ENCODE results near the gene EEF2K.

EEF2K gene

DNA sequence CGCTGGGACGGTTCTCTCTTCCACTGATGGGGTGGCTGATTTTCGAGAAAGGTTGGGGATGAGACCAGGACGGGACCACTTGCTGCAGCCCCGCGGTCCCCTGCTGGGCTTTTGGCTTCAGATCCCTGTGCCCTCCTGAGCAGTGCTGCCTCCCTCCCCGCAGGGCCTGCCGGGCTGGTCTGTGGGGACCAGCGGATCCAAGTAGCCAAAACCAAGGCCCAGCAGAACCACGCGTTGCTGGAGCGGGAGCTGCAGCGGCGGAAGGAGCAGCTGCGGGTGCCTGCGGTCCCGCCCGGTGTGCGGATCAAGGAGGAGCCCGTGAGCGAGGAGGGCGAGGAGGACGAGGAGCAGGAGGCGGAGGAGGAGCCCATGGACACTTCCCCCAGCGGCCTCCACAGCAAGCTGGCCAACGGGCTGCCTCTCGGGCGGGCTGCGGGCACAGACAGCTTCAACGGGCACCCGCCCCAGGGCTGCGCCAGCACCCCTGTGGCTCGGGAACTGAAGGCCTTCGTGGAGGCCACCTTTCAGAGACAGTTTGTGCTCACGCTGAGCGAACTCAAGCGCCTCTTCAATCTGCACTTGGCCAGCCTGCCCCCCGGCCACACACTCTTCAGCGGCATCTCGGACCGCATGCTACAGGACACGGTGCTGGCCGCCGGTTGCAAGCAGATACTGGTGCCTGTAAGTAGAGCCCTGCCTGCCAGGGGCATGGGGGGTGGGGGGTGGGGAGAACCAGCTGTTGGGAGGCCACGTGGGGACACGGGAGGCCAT is 119.7 kb downstream of the EEF2K start:
- Histone ChIP-seq H3K4me2 (ENCODE audit: low read depth, low read length, poor library complexity, severe bottlenecking) (no peak overlapping the region), H3K4me3 (ENCODE audit: low read length, poor library complexity, severe bottlenecking) (no peak overlapping the region), H3K9ac (ENCODE audit: low read depth, low read length, poor library complexity, severe bottlenecking) (no peak overlapping the region), H3K36me3 (ENCODE audit: insufficient read depth, low read length) (peaks cover 70% of the 10 kb centered on the region; the same call in 1 of the 2 replicates), H3K9me3 (ENCODE audit: insufficient read depth, low read depth, low read length) (no peaks in the 10 kb centered on the region), H3K79me2 (ENCODE audit: insufficient read depth, low read length) (no peaks in the 10 kb centered on the region), H2AFZ (ENCODE audit: low read length) (no peak overlapping the region), H3K4me1 (ENCODE audit: insufficient read depth, low read length, poor library complexity, severe bottlenecking) (no peaks in the 10 kb centered on the region), H3K9me2 (replicated peaks; ENCODE audit: low read depth, low read length) (no peaks in the 10 kb centered on the region), H4K20me1 (ENCODE audit: insufficient read depth, low read length, poor library complexity, severe bottlenecking) (peaks cover 2% of the 10 kb centered on the region), H3F3A (ENCODE audit: low read depth) (no peaks in the 10 kb centered on the region), H3K27me3 (ENCODE audit: insufficient read depth, low read length, poor library complexity, severe bottlenecking) (no peaks in the 10 kb centered on the region)
- TF ChIP-seq, protein P1, sequence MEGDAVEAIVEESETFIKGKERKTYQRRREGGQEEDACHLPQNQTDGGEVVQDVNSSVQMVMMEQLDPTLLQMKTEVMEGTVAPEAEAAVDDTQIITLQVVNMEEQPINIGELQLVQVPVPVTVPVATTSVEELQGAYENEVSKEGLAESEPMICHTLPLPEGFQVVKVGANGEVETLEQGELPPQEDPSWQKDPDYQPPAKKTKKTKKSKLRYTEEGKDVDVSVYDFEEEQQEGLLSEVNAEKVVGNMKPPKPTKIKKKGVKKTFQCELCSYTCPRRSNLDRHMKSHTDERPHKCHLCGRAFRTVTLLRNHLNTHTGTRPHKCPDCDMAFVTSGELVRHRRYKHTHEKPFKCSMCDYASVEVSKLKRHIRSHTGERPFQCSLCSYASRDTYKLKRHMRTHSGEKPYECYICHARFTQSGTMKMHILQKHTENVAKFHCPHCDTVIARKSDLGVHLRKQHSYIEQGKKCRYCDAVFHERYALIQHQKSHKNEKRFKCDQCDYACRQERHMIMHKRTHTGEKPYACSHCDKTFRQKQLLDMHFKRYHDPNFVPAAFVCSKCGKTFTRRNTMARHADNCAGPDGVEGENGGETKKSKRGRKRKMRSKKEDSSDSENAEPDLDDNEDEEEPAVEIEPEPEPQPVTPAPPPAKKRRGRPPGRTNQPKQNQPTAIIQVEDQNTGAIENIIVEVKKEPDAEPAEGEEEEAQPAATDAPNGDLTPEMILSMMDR (conservative IDR thresholded peaks at IDR 0.05; ENCODE audit: low read length): no peak
- no peak for TF ChIP-seq EZH2phosphoT487 (IDR thresholded peaks at IDR 0.05; ENCODE audit: borderline replicate concordance)

DNA sequence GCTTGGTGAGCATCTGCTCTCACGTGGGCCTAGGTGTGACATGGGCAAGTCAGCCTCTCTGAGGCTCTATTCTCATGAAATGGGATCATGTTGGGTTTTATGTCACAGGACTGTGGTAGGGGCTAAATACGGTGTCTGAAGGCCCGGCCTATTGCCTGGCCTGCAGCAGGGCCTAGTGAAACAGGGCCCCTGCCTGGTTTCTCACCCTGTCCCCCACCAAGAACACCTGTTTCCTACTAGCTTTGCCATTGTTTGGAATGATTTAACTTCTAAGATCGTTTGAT is 120.2 kb downstream of the EEF2K start:
- Histone ChIP-seq H4K20me1 (ENCODE audit: insufficient read depth, low read length, poor library complexity, severe bottlenecking) (no peaks in the 10 kb centered on the region), H3F3A (ENCODE audit: low read depth) (no peaks in the 10 kb centered on the region), H3K4me3 (ENCODE audit: low read length, poor library complexity, severe bottlenecking) (no peak overlapping the region), H3K4me2 (ENCODE audit: low read depth, low read length, poor library complexity, severe bottlenecking) (no peak overlapping the region), H3K36me3 (ENCODE audit: insufficient read depth, low read length) (peaks cover 67% of the 10 kb centered on the region; the same call in 1 of the 2 replicates), H3K9me3 (ENCODE audit: insufficient read depth, low read depth, low read length) (no peaks in the 10 kb centered on the region), H3K4me1 (ENCODE audit: insufficient read depth, low read length, poor library complexity, severe bottlenecking) (no peaks in the 10 kb centered on the region), H3K79me2 (ENCODE audit: insufficient read depth, low read length) (no peaks in the 10 kb centered on the region), H3K9ac (ENCODE audit: low read depth, low read length, poor library complexity, severe bottlenecking) (no peak overlapping the region), H3K27me3 (ENCODE audit: insufficient read depth, low read length, poor library complexity, severe bottlenecking) (no peaks in the 10 kb centered on the region), H3K9me2 (replicated peaks; ENCODE audit: low read depth, low read length) (no peaks in the 10 kb centered on the region), H2AFZ (ENCODE audit: low read length) (no peak overlapping the region)
- TF ChIP-seq, protein P1 (conservative IDR thresholded peaks at IDR 0.05; ENCODE audit: low read length): no peak
- no peak for TF ChIP-seq EZH2phosphoT487 (IDR thresholded peaks at IDR 0.05; ENCODE audit: borderline replicate concordance)

DNA sequence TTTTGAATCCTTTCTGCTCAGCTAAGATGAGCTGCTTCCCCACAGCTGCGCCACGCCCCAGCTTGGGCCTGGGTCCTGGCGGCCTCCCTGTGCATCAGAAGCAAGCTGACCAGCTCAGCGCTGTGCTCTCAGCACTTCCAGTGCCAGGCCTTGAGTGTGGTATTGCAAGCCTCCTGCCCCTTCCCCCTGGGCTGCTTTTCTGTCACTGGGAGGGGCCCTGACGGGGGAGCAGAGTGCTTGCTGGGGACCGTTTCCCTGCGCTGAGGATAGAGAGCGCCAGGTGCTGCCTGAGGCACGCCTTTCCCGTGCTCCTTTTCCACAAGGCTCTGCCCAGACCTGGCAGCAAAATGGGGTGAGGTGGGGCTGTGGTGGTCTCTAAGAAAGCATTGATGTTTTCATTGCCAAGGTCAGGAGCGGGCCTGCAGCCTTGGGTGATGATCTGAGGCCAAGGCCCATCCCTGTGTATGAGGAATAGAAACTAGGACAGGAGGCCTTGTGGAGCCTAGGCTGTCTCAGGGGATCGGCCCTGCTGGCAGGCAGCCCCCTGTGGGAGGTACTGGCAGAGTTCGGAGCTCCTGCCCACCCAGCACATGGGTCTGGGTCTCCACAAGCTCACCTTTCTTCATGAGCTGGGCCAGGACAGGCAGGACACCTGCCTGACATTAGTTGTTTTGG is 120.8 kb downstream of the EEF2K start:
- H3F3A ChIP-seq (ENCODE audit: low read depth): no peaks in the 10 kb centered on the region
- H3K9me2 ChIP-seq (replicated peaks; ENCODE audit: low read depth, low read length): no peaks in the 10 kb centered on the region
- TF ChIP-seq, protein P1 (conservative IDR thresholded peaks at IDR 0.05; ENCODE audit: low read length): no peak
- TF ChIP-seq EZH2phosphoT487 (IDR thresholded peaks at IDR 0.05; ENCODE audit: borderline replicate concordance): no peak
- H3K4me2 ChIP-seq (ENCODE audit: low read depth, low read length, poor library complexity, severe bottlenecking): no peak overlapping the region
- peaks cover 67% of the 10 kb centered on the region; the same call in 1 of the 2 replicates for H3K36me3 ChIP-seq (ENCODE audit: insufficient read depth, low read length)
- H3K4me1 ChIP-seq (ENCODE audit: insufficient read depth, low read length, poor library complexity, severe bottlenecking): no peaks in the 10 kb centered on the region
- H4K20me1 ChIP-seq (ENCODE audit: insufficient read depth, low read length, poor library complexity, severe bottlenecking): no peaks in the 10 kb centered on the region
- no peaks in the 10 kb centered on the region for H3K27me3 ChIP-seq (ENCODE audit: insufficient read depth, low read length, poor library complexity, severe bottlenecking)
- no peaks in the 10 kb centered on the region for H3K9me3 ChIP-seq (ENCODE audit: insufficient read depth, low read depth, low read length)
- no peak overlapping the region for H3K4me3 ChIP-seq (ENCODE audit: low read length, poor library complexity, severe bottlenecking)
- no peaks in the 10 kb centered on the region for H3K79me2 ChIP-seq (ENCODE audit: insufficient read depth, low read length)
- H3K9ac ChIP-seq (ENCODE audit: low read depth, low read length, poor library complexity, severe bottlenecking): no peak overlapping the region
- no peak overlapping the region for H2AFZ ChIP-seq (ENCODE audit: low read length)
